AG09319 (cell line): ENCODE data around the gene DDI2.
"Not testable (repeated sequence)": the region's sequence is repeated elsewhere in the genome, so short reads cannot be mapped to it uniquely, and the experiment has no call there.

Experiments
- DNase-seq: peaks from one replicate; pipeline ENCODE4 v3.0.0-alpha.2; 2010; ENCODE audit warnings: low read depth; ENCODE audit errors: extremely low read depth
- TF ChIP-seq, protein P1 (sequence below): IDR thresholded peaks from 2 replicates; pipeline ENCODE4 v1.5.1; 2011; ENCODE audit warnings: low read depth, mild to moderate bottlenecking, inconsistent platforms, low read length, moderate library complexity

Gene DDI2

DNA sequence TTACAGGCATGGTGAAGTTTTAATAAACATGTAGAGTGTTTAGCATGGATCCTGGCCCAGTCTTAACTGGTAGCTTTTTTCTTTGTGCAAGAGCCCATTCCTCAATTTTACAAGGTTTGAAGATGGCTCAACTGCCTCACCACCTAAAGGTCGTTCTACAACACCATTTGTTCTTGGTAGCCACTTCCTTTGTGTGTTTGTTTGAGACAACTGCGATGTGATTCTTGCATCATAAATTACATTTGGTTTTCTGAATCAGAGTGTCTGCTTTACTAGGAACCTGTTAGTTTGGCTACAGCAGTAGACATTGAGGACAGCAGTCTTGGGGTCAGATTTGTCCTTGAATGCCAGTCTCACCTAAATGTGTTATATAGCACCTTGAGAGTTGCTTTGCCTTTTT is 70.2 kb downstream of the DDI2 start:
- TF ChIP-seq, protein P1, sequence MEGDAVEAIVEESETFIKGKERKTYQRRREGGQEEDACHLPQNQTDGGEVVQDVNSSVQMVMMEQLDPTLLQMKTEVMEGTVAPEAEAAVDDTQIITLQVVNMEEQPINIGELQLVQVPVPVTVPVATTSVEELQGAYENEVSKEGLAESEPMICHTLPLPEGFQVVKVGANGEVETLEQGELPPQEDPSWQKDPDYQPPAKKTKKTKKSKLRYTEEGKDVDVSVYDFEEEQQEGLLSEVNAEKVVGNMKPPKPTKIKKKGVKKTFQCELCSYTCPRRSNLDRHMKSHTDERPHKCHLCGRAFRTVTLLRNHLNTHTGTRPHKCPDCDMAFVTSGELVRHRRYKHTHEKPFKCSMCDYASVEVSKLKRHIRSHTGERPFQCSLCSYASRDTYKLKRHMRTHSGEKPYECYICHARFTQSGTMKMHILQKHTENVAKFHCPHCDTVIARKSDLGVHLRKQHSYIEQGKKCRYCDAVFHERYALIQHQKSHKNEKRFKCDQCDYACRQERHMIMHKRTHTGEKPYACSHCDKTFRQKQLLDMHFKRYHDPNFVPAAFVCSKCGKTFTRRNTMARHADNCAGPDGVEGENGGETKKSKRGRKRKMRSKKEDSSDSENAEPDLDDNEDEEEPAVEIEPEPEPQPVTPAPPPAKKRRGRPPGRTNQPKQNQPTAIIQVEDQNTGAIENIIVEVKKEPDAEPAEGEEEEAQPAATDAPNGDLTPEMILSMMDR: no peak
- no peak for DNase-seq

DNA sequence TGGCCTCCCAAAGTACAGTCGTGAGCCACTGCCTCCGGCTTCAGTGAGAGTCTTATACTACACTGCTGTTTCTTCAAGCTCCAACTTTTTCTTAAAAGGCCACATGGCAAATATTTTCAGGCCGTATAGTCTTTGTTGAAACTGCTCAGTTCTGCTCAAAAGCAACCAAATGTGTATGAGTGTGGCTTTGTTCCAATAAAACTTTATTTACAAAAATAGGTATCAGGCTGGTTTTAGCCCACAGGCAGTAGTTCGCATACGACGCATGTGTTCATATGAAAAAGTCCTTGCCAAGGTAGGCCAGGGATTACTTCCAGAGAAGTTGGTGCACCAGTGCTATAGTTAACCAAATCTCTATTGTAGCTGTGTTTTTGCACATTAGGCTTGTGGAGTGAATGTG is 73.1 kb downstream of the DDI2 start:
- TF ChIP-seq, protein P1: no peak
- DNase-seq: no peak

DNA sequence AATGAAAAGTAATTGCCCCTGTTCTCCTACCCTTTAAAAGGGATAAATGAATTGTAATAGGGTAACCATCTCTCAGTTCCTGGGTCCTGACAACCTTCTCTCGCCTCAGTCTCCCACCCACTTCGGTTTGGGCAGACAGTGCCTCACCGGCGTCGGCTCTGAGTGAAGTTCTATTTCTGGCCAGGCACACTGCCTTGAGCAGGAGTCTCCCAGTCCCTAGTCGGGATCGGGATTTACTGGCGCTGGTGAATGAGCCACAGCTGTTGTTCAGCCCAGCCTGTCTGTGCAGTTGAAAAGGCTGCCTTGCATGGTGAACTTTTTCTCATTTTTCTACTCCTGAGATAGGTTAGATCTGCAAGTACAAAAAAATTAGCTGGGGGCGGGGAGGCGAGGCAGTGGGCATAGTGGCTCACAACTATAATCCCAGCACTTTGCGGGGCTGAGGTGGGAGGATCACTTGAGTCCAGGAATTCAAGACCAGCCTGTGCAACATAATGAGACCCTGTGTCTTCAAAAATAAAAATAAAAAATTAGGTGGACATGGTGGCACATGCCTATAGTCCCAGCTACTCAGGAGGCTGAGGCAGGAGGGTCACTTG is 74.3 kb downstream of the DDI2 start:
- TF ChIP-seq, protein P1: no peak
- no peak for DNase-seq

DNA sequence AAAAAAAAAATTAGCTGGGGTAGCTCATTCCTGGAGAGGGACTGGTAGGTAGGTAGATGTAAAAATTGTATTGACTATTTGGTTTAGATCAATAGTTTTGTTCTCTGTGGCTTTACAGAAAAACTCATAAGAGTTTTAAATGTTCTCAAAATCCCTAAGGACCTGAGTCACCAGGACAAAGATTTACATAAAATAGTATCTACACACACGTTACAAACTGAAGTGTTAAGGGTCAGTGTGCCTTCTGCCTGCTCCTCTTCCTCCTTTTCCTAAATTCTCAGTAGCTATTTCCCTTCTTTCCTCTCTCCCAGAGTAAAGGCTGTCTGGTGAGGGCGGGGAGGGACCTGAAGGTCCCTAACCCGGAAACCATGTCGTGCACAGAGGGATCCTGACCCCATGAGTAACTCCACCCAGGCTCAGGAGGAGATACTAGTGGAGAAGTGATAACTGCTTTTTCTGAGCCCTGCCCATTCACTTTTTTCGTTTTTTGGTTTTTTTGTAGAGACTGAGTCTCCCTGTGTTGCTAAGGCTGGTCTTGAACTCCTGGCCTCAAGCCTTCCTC is 74.9 kb downstream of the DDI2 start:
- DNase-seq: no peak
- TF ChIP-seq, protein P1: no peak

DNA sequence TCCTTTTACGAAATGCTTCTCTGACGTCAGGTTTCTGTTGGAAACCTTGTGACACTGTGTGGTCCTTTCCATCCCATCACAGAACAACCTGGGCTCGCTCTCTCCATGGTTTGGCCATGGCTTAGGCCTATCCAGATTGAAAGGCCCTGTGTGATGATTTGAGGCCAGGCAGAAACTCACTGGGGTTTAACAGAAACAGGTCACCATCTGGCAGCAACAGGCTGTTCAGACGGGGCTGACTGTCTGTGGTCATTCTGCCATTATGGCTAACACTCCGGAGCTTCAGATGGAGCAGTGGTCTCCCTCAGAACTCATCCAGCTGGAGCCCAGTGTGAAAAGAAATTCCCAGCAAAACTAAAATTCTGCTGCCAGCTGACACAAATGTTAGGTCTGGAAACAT is 76.1 kb downstream of the DDI2 start:
- no peak for DNase-seq
- TF ChIP-seq, protein P1: no peak

DNA sequence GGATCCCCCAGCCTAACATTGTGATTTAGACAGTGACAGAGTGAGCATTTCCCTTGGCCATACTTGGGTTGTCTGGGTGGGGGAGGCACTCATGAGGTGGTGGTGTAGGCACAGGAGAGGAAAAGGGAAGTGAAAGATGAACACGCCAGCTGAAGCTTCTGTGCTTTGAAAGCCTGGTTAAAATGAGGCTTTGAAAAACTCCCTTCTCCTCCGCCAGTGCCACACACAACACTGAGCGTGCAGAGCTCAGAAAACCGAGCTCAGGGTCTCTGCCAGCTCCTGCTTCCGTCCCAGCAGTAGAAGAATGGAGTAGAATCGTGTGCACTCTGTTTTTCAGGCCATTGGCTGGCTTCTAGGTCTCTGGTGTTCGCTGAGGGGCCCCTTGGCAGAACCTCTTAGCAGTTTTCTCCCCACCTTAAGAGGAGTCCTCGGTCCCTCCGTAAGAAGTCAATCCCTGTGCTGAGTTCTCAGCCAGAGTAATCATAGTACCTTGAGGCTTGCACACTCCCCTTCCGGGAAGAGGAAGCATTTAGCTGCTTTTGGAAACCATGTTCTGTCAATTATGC is 79.8 kb downstream of the DDI2 start:
- TF ChIP-seq, protein P1: no peak
- DNase-seq: no peak

DNA sequence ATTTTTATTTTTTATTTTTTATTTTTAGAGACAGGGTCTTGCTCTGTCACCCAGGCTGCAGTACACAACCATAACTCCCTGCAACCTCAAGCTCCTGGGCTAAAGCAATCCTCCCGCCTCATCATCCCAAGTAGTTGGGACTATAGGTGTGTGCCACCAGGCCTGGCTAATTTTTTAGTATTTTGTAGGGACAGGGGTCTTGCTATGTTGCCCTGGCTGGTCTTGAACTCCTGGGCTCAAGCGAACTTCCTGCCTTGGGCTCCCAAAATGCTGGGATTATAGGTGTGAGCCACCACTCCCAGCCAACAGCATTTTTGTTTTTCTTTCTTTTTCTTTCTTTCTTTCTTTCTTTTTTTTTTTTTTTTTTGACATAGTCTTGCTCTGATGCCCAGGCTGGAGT is 80.9 kb downstream of the DDI2 start:
- DNase-seq: no peak
- TF ChIP-seq, protein P1: no peak

DNA sequence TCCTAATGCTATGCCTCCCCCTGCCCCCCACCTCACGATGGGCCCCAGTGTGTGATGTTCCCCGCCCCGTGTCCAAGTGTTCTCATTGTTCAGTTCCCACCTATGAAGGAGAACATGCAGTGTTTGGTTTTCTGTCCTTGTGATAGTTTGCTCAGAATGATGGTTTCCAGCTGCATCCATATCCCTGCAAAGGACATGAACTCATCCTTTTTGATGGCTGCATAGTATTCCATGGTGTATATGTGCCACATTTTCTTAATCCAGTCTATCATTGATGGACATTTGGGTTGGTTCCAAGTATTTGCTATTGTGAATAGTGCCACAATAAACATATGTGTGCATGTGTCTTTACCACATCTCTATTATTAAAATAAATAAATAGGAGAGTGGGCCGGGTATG is 82.1 kb downstream of the DDI2 start:
- not testable (repeated sequence) for DNase-seq
